DND-41 (cell line): Measurements from ENCODE around the gene PTGER3.

Source experiments
- ATAC-seq: fragments of 200-7000 bp; cut with Tn5 transposase; 3 replicates; pipeline ENCODE4 v1.9.1; 2021; ENCODE audit warnings: low read depth; ENCODE audit not compliant: insufficient read depth
- DNase-seq: peaks from one replicate; pipeline ENCODE4 v3.0.0-alpha.2; 2020
- H2AFZ ChIP-seq: 2 replicates; pipeline ENCODE4 v1.6.0; 2012; ENCODE audit warnings: low read depth, low read length
- H3K27ac ChIP-seq: 2 replicates; pipeline ENCODE4 v1.5.1; 2012; ENCODE audit warnings: low read length, inconsistent platforms
- H3K27me3 ChIP-seq: fragments of 200-600 bp; sonication (generic); 2 replicates; pipeline ENCODE4 v1.6.0; 2012; ENCODE audit warnings: low read length, mild to moderate bottlenecking, inconsistent platforms; ENCODE audit not compliant: insufficient read depth, poor library complexity
- H3K36me3 ChIP-seq: 2 replicates; pipeline ENCODE4 v1.5.1; 2012; ENCODE audit warnings: low read length, inconsistent platforms; ENCODE audit not compliant: insufficient read depth
- H3K4me1 ChIP-seq: 2 replicates; pipeline ENCODE4 v1.5.1; 2012; ENCODE audit warnings: mild to moderate bottlenecking, low read length; ENCODE audit not compliant: insufficient read depth
- H3K4me2 ChIP-seq: 2 replicates; pipeline ENCODE4 v1.6.0; 2012; ENCODE audit warnings: mild to moderate bottlenecking, moderate library complexity, low read length, inconsistent platforms; ENCODE audit not compliant: insufficient read depth
- H3K4me3 ChIP-seq, 2 experiments: fragments of 200-600 bp in 1 of 2; shearing (Covaris generic) in 1 of 2; 2 replicates each; pipeline ENCODE4 v1.5.1; 2012 to 2016; ENCODE audit warnings: inconsistent platforms in 2 of 2, low read length in 2 of 2, mild to moderate bottlenecking in 2 of 2, low read depth in 1 of 2, moderate library complexity in 1 of 2
- H3K79me2 ChIP-seq: 2 replicates; pipeline ENCODE4 v1.6.0; 2012; ENCODE audit warnings: low read length, inconsistent platforms; ENCODE audit not compliant: insufficient read depth
- H3K9ac ChIP-seq: 2 replicates; pipeline ENCODE4 v1.6.0; 2012; ENCODE audit warnings: low read depth, mild to moderate bottlenecking, inconsistent platforms, low read length, moderate library complexity
- H3K9me3 ChIP-seq: 2 replicates; pipeline ENCODE4 v1.5.1; 2012; ENCODE audit warnings: low read length, moderate library complexity, mild to moderate bottlenecking, inconsistent platforms; ENCODE audit not compliant: insufficient read depth, severe bottlenecking
- H4K20me1 ChIP-seq: 2 replicates; pipeline ENCODE4 v1.6.0; 2012; ENCODE audit warnings: low read length; ENCODE audit not compliant: insufficient read depth
- CTCF ChIP-seq: IDR thresholded peaks from 2 replicates; pipeline ENCODE4 v1.5.1; 2012; ENCODE audit warnings: borderline replicate concordance, low read length, moderate library complexity, mild to moderate bottlenecking; ENCODE audit not compliant: poor library complexity, severe bottlenecking; ENCODE audit errors: extremely low read depth
- EZH2 ChIP-seq: IDR thresholded peaks from 3 replicates; pipeline ENCODE4 v1.6.1; 2012; ENCODE audit warnings: borderline replicate concordance, low read depth, mild to moderate bottlenecking, moderate library complexity, low read length, inconsistent platforms; ENCODE audit not compliant: severe bottlenecking

The PTGER3 gene

GRCh38 chr1:71087060-71087459 is 39.4 kb upstream of the PTGER3 start:
- no peak for ATAC-seq
- no peak overlapping the region for H3K9ac ChIP-seq

GRCh38 chr1:71086331-71086730 is 38.7 kb upstream of the PTGER3 start:
- Histone ChIP-seq H3K9ac (no peak overlapping the region), H3K9me3 (no peaks in the 10 kb centered on the region), H3K4me2 (no peak overlapping the region), H3K36me3 (no peaks in the 10 kb centered on the region), H3K4me1 (peaks cover 12% of the 10 kb centered on the region), H3K79me2 (no peaks in the 10 kb centered on the region), H4K20me1 (no peaks in the 10 kb centered on the region), H3K27ac (no peak overlapping the region), H2AFZ (no peak overlapping the region), H3K4me3 (no peak overlapping the region), H3K27me3 (no peaks in the 10 kb centered on the region)
- ATAC-seq (no peak), DNase-seq (no peak)
- no peak for TF ChIP-seq EZH2
- no peak for TF ChIP-seq CTCF

More at GRCh38 chr1:71087060-71087459, 39.4 kb upstream of the PTGER3 start:
- H3K9me3 ChIP-seq, result no peaks in the 10 kb centered on the region
- DNase-seq, result no peak
- no peak overlapping the region for H3K4me2 ChIP-seq
- no peak overlapping the region for H3K4me3 ChIP-seq
- no peaks in the 10 kb centered on the region for H3K79me2 ChIP-seq
- no peaks in the 10 kb centered on the region for H3K27me3 ChIP-seq
- no peaks in the 10 kb centered on the region for H3K36me3 ChIP-seq
- no peak overlapping the region for H3K27ac ChIP-seq
- H2AFZ ChIP-seq, result no peak overlapping the region
- peaks cover 4% of the 10 kb centered on the region for H3K4me1 ChIP-seq
- TF ChIP-seq CTCF (no peak), EZH2 (no peak)
- no peaks in the 10 kb centered on the region for H4K20me1 ChIP-seq

GRCh38 chr1:71083271-71083670 is 35.7 kb upstream of the PTGER3 start:
- no peak overlapping the region for H2AFZ ChIP-seq
- no peak overlapping the region for H3K9ac ChIP-seq
- no peak overlapping the region for H3K27ac ChIP-seq
- no peaks in the 10 kb centered on the region for H3K9me3 ChIP-seq
- H3K36me3 ChIP-seq, result peaks cover 9% of the 10 kb centered on the region
- no peak for TF ChIP-seq CTCF
- TF ChIP-seq EZH2, result no peak
- no peak overlapping the region for H3K4me2 ChIP-seq
- H3K4me3 ChIP-seq, result no peak overlapping the region
- H3K27me3 ChIP-seq, result no peaks in the 10 kb centered on the region
- H3K4me1 ChIP-seq, result peaks cover 24% of the 10 kb centered on the region
- peaks cover 13% of the 10 kb centered on the region; the same call in 1 of the 2 replicates for H4K20me1 ChIP-seq
- H3K79me2 ChIP-seq, result peaks cover 27% of the 10 kb centered on the region
- DNase-seq (no peak), ATAC-seq (no peak)

GRCh38 chr1:71081697-71082080 is 34.1 kb upstream of the PTGER3 start:
- peak overlapping the region; percentile 83 for H3K9ac ChIP-seq
- no peak for DNase-seq
- peaks cover 25% of the 10 kb centered on the region for H3K36me3 ChIP-seq

More at GRCh38 chr1:71081697-71082080, 34.1 kb upstream of the PTGER3 start:
- Histone ChIP-seq H3K9me3 (no peaks in the 10 kb centered on the region), H3K27me3 (no peaks in the 10 kb centered on the region), H3K27ac (peak overlapping the region; percentile 98), H3K79me2 (peaks cover 43% of the 10 kb centered on the region), H3K4me2 (peak overlapping the region; percentile 77), H4K20me1 (peaks cover 21% of the 10 kb centered on the region; the same call in 1 of the 2 replicates), H3K4me1 (peaks cover 31% of the 10 kb centered on the region), H2AFZ (peak overlapping the region; percentile 90), H3K4me3 (peak overlapping the region; percentile 88 to 89; a peak in 3 of 4 replicates)
- ATAC-seq, result no peak
- no peak for TF ChIP-seq CTCF
- no peak for TF ChIP-seq EZH2
